HG03135 (cell line): Measurements from ENCODE around the gene KIF21B.

ENCODE experiments used
- ATAC-seq: cut with Tn5 transposase; IDR thresholded peaks from one replicate; pipeline ENCODE4 v1.9.1; 2021; ENCODE audit warnings: mild to moderate bottlenecking, moderate library complexity; ENCODE audit not compliant: unreplicated experiment

The KIF21B gene

GRCh38 chr1:200998323-200998722 is 25.2 kb downstream of the KIF21B start:
- ATAC-seq, result no peak

- no peak for ATAC-seq
Observed at GRCh38 chr1:200992382-200993048, 31.0 kb downstream of the KIF21B start.

GRCh38 chr1:200991097-200991614 is 32.4 kb downstream of the KIF21B start:
- ATAC-seq, result no peak

- ATAC-seq, result no peak
Observed at GRCh38 chr1:200990114-200990513, 33.4 kb downstream of the KIF21B start.

- ATAC-seq, result no peak
Observed at GRCh38 chr1:200989337-200989736, 34.2 kb downstream of the KIF21B start.

- ATAC-seq, result no peak
Observed at GRCh38 chr1:200988693-200989092, 34.8 kb downstream of the KIF21B start.

GRCh38 chr1:200985481-200985880 is 38.0 kb downstream of the KIF21B start:
- ATAC-seq, result no peak

GRCh38 chr1:200983035-200983561 is 40.4 kb downstream of the KIF21B start:
- no peak for ATAC-seq

- ATAC-seq, result no peak
Observed at GRCh38 chr1:200982071-200982945, 41.2 kb downstream of the KIF21B start.

- no peak for ATAC-seq
Observed at GRCh38 chr1:200981278-200981677, 42.2 kb downstream of the KIF21B start.

GRCh38 chr1:200980873-200981272 is 42.6 kb downstream of the KIF21B start:
- ATAC-seq, result no peak

- no peak for ATAC-seq
Observed at GRCh38 chr1:200980452-200980772, 43.1 kb downstream of the KIF21B start.

GRCh38 chr1:200979574-200980451 is 43.7 kb downstream of the KIF21B start:
- no peak for ATAC-seq

- no peak for ATAC-seq
Observed at GRCh38 chr1:200977071-200977754, 46.3 kb downstream of the KIF21B start.

GRCh38 chr1:200976634-200977033 is 46.9 kb downstream of the KIF21B start:
- no peak for ATAC-seq

- no peak for ATAC-seq
Observed at GRCh38 chr1:200975458-200975857, 48.1 kb downstream of the KIF21B start.

- no peak for ATAC-seq
Observed at GRCh38 chr1:200974711-200975110, 48.8 kb downstream of the KIF21B start.

- ATAC-seq, result no peak
Observed at GRCh38 chr1:200973937-200974657, 49.4 kb downstream of the KIF21B start.

GRCh38 chr1:200972985-200973742 is 50.4 kb downstream of the KIF21B start:
- no peak for ATAC-seq
